Forelimb muscle (tissue), 1 donor: ENCODE measurements around the gene MEAK7. TPM values are rescaled to one million over a fixed set of nuclear protein-coding genes. Genes with fewer than 3 reads are reported as not detected.

Experiments
- DNase-seq: peaks from one replicate; pipeline ENCODE4 v3.0.0-alpha.2; 2013; ENCODE audit warnings: low read depth
- polyA plus RNA-seq: library from polyadenylated mRNA; unstranded; fragments of 120-200 nt; gene quantifications from one replicate; pipeline ENCODE4 v1.2.1, GENCODE V29; 2013; ENCODE audit not compliant: insufficient read length

Gene MEAK7
- polyA plus RNA-seq, 1 donor = 8.3 TPM

GRCh38 chr16:84487358-84487757, 17.1 kb downstream of the MEAK7 start:
- DNase-seq = no peak

- no peak for DNase-seq
Observed at GRCh38 chr16:84486551-84487235, 17.8 kb downstream of the MEAK7 start.

- no peak for DNase-seq
Observed at GRCh38 chr16:84486126-84486525, 18.3 kb downstream of the MEAK7 start.

GRCh38 chr16:84485255-84486010, 19.0 kb downstream of the MEAK7 start:
- DNase-seq = no peak

GRCh38 chr16:84484579-84485254, 19.7 kb downstream of the MEAK7 start:
- DNase-seq = no peak

GRCh38 chr16:84483882-84484565, 20.4 kb downstream of the MEAK7 start:
- DNase-seq = no peak

- DNase-seq = no peak
Observed at GRCh38 chr16:84482951-84483881, 21.2 kb downstream of the MEAK7 start.

- no peak for DNase-seq
Observed at GRCh38 chr16:84482001-84482891, 22.2 kb downstream of the MEAK7 start.

GRCh38 chr16:84481051-84481735, 23.3 kb downstream of the MEAK7 start:
- no peak for DNase-seq

GRCh38 chr16:84479716-84480450, 24.6 kb downstream of the MEAK7 start:
- no peak for DNase-seq

- DNase-seq = no peak
Observed at GRCh38 chr16:84478172-84478947, 26.1 kb downstream of the MEAK7 start.

GRCh38 chr16:84477661-84478060, 26.8 kb downstream of the MEAK7 start:
- no peak for DNase-seq

GRCh38 chr16:84476401-84476800, 28.1 kb downstream of the MEAK7 start:
- DNase-seq = no peak

- DNase-seq = no peak
Observed at GRCh38 chr16:84475643-84476240, 28.7 kb downstream of the MEAK7 start.

- no peak for DNase-seq
Observed at GRCh38 chr16:84471966-84472365, 32.5 kb downstream of the MEAK7 start.

GRCh38 chr16:84471316-84471715, 33.1 kb downstream of the MEAK7 start:
- no peak for DNase-seq

GRCh38 chr16:84467709-84468108, 36.8 kb downstream of the MEAK7 start:
- DNase-seq = no peak
